Measurements from ENCODE around the gene LIN28B.

The LIN28B gene

DNA sequence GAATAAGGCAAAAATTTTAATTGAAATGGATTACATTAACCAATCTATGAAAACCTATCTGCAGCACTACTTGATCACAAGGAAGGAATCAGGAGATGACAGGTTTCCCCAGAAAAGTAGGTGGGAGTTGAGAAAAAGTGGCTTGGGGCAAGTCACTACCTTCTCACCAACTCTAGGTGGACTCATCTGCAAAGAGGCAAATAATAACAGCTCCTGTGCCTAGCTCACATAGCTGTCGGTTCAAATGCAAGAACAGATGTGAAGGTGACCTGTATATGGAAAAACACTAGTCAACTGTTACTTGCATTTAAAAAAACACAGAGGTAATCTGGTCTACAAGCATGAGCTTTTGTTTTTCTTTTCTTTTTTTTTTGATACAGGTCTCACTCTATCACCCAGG is 155.7 kb downstream of the LIN28B start:
- peak; percentile 3 for DNase-seq

DNA sequence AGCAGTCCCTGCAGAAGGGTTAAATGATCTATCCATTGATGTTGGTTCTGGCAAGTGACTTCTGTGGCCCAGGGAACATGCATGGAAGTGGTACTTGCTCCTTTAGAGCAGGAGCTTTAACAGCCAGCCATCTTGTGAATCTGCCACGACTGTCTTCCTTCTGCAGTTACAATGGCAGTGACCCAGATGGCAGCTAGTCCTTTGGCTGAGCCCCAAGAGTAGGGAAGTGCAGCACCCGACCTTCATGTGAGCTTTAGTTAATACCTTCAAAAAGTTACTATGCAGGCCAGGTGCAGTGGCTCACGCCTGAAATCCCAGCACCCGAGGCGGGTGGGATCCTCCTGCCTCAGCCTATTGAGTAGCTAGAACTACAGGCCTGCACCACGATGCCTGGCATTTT is 156.5 kb downstream of the LIN28B start:
- no peak for DNase-seq

DNA sequence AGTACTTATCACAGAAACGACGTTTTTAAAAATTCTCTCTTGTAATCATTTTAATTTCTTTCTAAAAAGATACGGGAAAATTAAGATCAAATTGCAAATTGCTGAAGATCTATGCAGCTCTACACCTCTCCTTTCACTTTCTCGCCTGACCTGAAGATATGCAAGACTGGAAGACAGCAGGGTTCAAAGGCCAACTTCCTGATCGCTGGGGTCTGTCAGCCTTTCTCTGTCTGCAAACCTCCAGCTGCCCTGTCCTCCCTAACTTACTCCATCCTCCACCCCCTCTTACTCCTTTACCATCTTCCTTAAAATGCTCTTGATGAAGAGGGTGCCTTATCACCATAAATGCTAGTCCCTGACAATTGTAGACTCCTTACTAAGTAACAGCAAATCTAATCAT is 159.2 kb downstream of the LIN28B start:
- no peak for DNase-seq

DNA sequence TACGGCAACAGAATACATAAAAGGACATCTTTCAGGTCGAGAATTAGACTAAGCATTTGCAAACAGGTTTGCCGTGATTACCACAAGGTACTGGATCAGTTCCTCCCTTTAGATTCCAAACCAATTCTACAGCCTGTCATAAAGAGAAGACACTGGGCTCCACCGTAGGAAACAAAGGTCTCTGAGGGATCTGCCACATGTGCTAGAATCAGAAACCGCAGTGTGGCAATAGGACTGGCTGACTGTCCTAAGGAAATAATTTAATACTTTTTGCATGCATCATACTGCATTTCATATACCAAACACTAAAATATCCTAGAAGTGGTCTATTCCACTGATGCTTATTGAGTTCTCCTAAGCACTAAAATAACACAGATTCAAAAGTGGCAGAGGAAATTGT is 163.7 kb downstream of the LIN28B start:
- DNase-seq: no peak

DNA sequence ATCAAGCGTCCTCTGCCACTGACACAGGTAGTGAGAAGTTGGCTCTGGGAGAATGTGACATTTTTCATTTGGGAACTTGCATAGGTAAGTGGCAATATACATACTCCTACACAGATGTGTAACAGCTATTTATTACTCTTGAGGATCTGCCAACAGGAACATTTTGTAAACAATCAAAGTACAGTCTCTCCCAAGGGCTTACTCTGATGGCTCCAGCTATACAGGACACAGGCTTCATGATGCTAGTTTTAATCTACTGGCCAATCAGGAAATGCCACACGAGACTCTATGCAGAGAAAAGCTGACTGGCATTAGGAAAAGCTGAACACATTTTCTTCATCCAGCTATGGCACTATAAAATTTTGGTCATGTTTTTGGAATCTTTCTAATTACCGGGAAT is 165.1 kb downstream of the LIN28B start:
- no peak for DNase-seq

DNA sequence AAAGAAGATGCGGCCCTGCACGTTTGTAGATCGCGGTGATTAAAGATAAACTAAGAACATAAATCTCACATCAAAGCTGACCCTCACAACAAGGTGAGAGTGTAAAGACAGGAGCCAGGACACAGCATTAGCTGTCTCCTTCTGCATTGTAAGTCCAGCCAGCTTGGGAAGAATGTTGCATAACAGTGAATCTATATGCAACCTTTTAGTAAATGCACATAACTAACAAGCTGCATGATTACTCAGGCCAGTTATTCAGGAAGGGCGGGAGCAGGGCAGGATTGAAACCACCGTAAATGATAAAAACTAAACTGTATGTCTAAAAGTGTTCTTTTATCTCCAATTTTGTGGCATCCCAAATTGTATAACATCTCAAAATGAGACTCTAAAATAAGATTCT is 165.8 kb downstream of the LIN28B start:
- DNase-seq: no peak
